ENCODE results near the gene PROCA1. TPM values are rescaled to one million over a fixed set of nuclear protein-coding genes. Genes with fewer than 3 reads are reported as not detected.
"Not testable (repeated sequence)": the region's sequence is repeated elsewhere in the genome, so short reads cannot be mapped to it uniquely, and the experiment has no call there.

Gene PROCA1
- total RNA-seq, 1 donor from 2014 or later = 0.26 TPM

- peaks cover 21% of the 10 kb centered on the region for H3K36me3 ChIP-seq (ENCODE audit: control insufficient read depth, insufficient read depth, low read length)
- DNase-seq (ENCODE audit: low read depth) (no peak), FAIRE-seq (no peak)
- TF ChIP-seq CTCF (IDR thresholded peaks at IDR 0.05; ENCODE audit: insufficient read depth, low read length, severe bottlenecking) = no peak
- no peaks in the 10 kb centered on the region for H3K27me3 ChIP-seq (ENCODE audit: control insufficient read depth, insufficient read depth, low read length)
- peak within 1 kb of the TSS; percentile 72 for H3K4me3 ChIP-seq (ENCODE audit: low read depth, low read length)
Measured at GRCh38 chr17:28726226-28726626, 14.5 kb upstream of the PROCA1 start, which contains the start of gene TLCD1. TLCD1 (minus strand) TSS chr17:28726233; CDS start chr17:28726097, 136 bp downstream.

DNA sequence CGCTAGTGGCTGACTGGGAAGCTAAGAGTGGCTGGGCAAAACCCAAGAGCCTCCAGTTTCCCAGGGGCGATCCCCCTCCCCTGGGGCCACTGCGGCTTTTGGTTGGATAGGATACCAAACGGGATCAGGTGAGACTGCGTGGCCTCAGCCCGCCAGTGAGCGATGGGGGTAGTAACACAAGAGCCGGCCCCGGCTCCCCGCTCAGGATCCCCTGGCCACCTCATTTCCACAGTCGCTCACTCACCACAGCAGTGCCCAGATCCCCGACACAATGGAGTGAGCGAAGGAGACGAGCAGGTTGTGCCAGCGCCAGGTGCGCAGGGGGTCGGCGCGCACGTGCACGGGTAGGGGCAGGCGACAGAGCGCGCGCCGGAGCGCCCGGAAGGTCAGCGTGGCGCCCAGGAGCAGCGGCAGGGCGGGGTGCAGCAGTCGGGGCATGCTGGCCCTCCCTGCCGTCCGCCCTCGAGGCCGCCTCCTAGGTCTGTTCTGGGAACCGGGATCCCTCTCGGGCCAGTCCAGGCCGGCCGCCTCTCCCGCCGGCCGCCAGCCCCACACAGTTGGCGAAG is 14.1 kb upstream of the PROCA1 start:
- FAIRE-seq = no peak
- peak; percentile 63 for DNase-seq (ENCODE audit: low read depth)
- H3K36me3 ChIP-seq (ENCODE audit: control insufficient read depth, insufficient read depth, low read length) = peaks cover 23% of the 10 kb centered on the region
- no peak for TF ChIP-seq CTCF (IDR thresholded peaks at IDR 0.05; ENCODE audit: insufficient read depth, low read length, severe bottlenecking)
- H3K4me3 ChIP-seq (ENCODE audit: low read depth, low read length) = peak overlapping the region; percentile 72
- no peaks in the 10 kb centered on the region for H3K27me3 ChIP-seq (ENCODE audit: control insufficient read depth, insufficient read depth, low read length)

DNA sequence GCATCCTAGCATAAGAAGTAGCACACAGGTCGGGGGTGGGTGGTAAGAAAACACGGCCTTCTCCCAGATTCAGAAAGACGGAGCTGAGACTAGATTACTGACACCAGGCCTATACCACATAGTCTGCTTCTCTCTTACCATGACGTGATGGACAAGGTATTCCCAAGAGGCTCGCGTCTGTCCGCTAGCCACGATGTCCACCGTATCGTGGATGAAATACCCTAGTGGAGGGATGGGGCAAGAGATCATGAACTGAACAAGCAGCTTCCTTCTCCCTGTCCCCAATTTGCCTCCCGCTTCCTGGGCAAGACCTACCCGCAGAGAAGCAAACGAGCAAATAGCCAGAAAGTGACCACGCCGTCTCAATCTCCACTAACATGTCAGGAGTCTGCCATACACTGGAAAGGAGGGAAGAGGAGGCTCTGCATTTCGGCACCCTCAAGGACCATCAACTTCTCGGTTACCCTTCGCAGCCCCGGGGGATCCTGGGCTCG is 13.5 kb upstream of the PROCA1 start:
- H3K27me3 ChIP-seq (ENCODE audit: control insufficient read depth, insufficient read depth, low read length) = no peaks in the 10 kb centered on the region
- peak overlapping the region; percentile 72 for H3K4me3 ChIP-seq (ENCODE audit: low read depth, low read length)
- peaks cover 23% of the 10 kb centered on the region for H3K36me3 ChIP-seq (ENCODE audit: control insufficient read depth, insufficient read depth, low read length)
- peak; percentile 54 for DNase-seq (ENCODE audit: low read depth)
- peak; percentile 8 for TF ChIP-seq CTCF (IDR thresholded peaks at IDR 0.05; ENCODE audit: insufficient read depth, low read length, severe bottlenecking)
- FAIRE-seq = no peak

- no peak for DNase-seq (ENCODE audit: low read depth)
- H3K4me3 ChIP-seq (ENCODE audit: low read depth, low read length) = peak overlapping the region; percentile 72
- peaks cover 23% of the 10 kb centered on the region for H3K36me3 ChIP-seq (ENCODE audit: control insufficient read depth, insufficient read depth, low read length)
- TF ChIP-seq CTCF (IDR thresholded peaks at IDR 0.05; ENCODE audit: insufficient read depth, low read length, severe bottlenecking) = no peak
- FAIRE-seq = no peak
- H3K27me3 ChIP-seq (ENCODE audit: control insufficient read depth, insufficient read depth, low read length) = no peaks in the 10 kb centered on the region
Measured at GRCh38 chr17:28724500-28725165, 12.9 kb upstream of the PROCA1 start.

DNA sequence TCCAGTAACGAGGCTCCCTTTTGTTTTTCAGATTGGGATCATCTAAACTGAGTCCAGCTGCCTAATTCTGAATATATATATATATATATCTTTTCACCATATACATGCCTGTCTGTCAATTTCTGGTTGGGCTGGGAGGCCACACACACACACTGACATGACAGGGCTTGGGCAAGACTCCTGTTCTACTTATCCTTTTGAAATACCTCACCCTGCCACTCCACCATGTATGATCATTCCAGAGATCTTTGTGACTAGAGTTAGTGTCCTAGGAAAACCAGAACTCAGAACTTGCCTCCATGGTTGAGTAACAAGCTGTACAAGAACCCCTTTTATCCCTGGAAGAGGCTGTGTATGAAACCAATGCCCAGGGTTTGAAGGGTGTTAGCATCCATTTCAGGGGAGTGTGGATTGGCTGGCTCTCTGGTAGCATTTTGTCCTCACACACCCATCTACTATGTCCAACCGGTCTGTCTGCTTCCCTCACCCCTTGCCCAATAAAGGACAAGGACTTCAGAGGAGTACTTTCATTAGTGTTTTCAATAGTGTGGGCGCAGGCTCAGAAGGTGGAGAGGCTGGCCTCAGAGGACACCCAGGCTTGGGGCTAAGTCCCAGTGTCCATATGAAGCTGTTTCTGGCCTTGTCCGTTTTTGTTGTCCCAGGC is 12.3 kb upstream of the PROCA1 start:
- DNase-seq (ENCODE audit: low read depth); H3K4me3 ChIP-seq (ENCODE audit: low read depth, low read length); H3K27me3 ChIP-seq (ENCODE audit: control insufficient read depth, insufficient read depth, low read length); FAIRE-seq: not testable (repeated sequence)
- peaks cover 23% of the 10 kb centered on the region for H3K36me3 ChIP-seq (ENCODE audit: control insufficient read depth, insufficient read depth, low read length)

DNA sequence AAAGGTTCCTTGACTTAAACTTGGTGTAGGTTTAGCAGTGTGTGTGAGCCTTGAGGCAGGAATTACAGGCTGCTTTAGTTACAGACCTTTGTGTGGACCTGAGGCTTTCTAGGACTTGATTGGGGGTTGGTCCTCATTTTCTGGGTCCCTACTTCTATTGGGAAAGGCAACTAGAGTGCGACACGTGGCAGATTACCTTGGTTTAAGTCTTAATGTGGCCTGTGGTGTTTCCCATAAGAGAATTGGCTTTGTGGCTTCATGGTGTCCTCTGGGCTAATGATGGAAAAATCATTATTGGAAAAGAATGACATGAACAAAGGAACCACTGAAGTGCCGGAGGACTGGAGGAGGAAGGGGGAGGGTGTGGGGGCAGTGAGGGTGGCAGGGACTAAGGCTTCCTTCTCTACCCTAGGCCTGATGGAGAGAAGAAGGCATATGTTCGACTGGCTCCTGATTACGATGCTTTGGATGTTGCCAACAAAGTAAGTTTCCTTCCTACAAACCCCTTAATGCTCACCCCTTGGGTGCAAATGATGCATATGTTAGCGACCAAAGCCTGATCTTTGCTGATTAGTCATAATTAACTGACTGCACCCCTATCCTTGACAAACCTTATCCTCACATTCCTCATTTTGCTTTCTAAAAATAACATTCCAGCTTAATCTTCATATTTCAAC is 11.6 kb upstream of the PROCA1 start:
- TF ChIP-seq CTCF (IDR thresholded peaks at IDR 0.05; ENCODE audit: insufficient read depth, low read length, severe bottlenecking) = no peak
- no peak for FAIRE-seq
- no peaks in the 10 kb centered on the region for H3K27me3 ChIP-seq (ENCODE audit: control insufficient read depth, insufficient read depth, low read length)
- no peak overlapping the region for H3K4me3 ChIP-seq (ENCODE audit: low read depth, low read length)
- H3K36me3 ChIP-seq (ENCODE audit: control insufficient read depth, insufficient read depth, low read length) = peaks cover 23% of the 10 kb centered on the region
- no peak for DNase-seq (ENCODE audit: low read depth)

All from bronchial epithelial cell (primary cell).